NCI-H2081 treated with DMSO at 0.1 percent for 48 hours (cell line): ENCODE data around the gene HAUS7.

Experiments
- DNase-seq: peaks from one replicate; lab custom pipeline; 2025; lab: John Stamatoyannopoulos, UW

The HAUS7 gene

GRCh38 chrX:153499341-153499740 is 29.0 kb upstream of the HAUS7 start:
- no peak for DNase-seq

- DNase-seq, result no peak
Observed at GRCh38 chrX:153498453-153498852, 28.1 kb upstream of the HAUS7 start.

GRCh38 chrX:153496590-153496959 is 26.2 kb upstream of the HAUS7 start:
- DNase-seq, result no peak

- DNase-seq, result no peak
Observed at GRCh38 chrX:153495903-153496589, 25.7 kb upstream of the HAUS7 start.

DNA sequence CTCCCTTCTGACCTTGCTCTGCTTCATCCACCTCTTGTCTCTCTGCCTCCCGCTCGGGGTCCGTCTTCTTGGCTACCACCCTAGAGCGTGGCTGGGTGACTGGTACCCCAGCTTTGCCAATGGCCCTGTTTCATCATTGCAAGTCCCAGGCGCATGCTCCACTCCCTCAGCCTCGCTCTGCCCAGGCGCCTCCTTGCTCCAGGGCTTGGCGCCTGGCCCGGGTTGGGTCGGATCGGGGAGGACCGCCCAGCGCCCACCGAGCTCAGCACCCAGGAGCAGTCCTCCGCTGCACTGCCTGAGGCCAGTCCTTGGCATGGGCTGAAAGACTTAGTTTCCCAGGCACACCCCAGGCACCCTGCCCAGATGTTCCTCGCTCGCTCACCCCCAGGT is 25.0 kb upstream of the HAUS7 start:
- no peak for DNase-seq

DNA sequence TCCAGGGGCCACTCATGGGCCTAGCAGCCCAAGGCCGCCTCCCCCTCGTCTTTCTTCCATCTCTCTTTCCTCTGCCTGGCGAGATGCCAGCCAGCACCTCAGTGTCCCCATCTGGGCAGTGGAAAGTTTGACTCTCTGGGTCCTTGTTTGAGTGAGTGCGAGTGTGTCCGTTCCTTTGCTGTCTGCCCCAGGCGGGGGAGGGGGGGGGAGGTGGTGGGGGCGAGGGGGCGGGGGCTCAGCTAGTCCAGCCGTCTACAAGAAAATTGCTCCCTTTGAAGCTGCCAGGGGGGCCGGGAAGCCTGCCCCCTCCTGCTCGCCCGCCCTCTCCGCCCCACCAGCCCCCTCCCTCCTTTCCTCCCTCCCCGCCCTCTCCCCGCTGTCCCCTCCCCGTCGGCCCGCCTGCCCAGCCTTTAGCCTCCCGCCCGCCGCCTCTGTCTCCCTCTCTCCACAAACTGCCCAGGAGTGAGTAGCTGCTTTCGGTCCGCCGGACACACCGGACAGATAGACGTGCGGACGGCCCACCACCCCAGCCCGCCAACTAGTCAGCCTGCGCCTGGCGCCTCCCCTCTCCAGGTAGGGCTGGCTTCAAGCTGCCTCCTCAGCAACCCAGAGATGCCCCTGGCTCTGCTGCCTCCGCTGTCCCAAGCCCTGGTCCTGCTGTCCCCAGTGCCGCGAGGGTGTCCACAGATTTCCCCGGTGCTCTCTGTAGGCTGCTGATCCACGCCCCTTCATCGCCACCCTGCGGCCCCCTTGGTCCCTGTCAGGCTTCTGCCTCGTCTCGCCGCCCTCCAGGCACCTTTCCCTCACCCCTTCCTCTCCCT is 24.4 kb upstream of the HAUS7 start, which contains the start of gene BGN:
Gene BGN, plus strand, starts transcription at position 440 of the 821 bp plus-strand sequence. CDS start 9,652 bp downstream, outside the sequence.
- DNase-seq, result no peak

DNA sequence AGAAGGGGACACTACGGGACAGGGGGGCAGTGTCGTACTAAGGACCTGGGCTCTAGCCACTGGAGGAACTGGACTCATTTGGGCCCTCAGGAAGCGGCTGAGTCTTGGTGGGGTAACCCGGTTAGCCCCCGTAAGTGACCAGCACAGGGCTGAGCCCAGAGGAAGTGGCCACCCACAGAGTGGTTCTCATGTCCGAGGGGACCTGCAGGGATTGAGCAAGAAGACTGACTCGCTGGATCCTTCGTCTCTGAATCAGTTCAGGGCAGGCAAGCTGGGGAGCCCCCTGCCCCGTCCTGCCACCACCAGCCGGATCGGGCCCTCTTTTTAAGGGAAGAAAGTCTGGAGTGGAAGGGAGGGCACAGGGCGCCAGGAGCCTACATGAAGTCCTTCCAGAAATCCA is 23.7 kb upstream of the HAUS7 start:
- no peak for DNase-seq

GRCh38 chrX:153493085-153493484 is 22.7 kb upstream of the HAUS7 start:
- DNase-seq, result no peak

- no peak for DNase-seq
Observed at GRCh38 chrX:153492543-153492942, 22.2 kb upstream of the HAUS7 start.

- DNase-seq, result no peak
Observed at GRCh38 chrX:153491918-153492317, 21.5 kb upstream of the HAUS7 start.

DNA sequence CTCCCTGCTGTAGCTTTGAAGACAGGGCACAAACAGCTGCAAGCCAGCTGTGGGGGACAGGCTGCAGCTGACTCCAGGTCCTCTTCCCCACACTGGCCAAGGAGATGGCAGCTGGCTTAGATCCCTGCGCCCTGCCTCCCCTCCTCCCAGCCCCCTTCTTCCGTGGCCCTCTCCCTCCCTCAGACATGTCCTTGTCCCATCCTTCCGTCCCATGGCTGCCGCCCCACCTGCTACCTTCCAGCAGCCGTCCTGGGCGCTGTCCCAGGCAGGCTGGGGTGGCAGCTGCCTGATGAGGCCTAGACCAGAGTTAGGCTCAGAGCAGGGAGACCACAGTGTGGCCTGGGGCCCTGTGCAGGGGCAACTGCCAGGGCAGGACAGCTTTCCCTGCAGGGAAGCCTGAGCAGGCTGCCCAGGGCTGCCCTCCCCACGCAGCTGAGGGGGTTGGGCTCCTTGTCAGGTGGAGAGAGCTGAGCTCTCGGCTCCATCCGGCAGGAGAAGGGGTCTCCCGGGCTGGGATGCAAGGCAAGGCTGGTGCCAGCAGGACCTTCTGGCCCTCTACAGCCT is 21.1 kb upstream of the HAUS7 start:
- DNase-seq, result no peak

GRCh38 chrX:153490217-153490930 is 20.0 kb upstream of the HAUS7 start:
- no peak for DNase-seq

DNA sequence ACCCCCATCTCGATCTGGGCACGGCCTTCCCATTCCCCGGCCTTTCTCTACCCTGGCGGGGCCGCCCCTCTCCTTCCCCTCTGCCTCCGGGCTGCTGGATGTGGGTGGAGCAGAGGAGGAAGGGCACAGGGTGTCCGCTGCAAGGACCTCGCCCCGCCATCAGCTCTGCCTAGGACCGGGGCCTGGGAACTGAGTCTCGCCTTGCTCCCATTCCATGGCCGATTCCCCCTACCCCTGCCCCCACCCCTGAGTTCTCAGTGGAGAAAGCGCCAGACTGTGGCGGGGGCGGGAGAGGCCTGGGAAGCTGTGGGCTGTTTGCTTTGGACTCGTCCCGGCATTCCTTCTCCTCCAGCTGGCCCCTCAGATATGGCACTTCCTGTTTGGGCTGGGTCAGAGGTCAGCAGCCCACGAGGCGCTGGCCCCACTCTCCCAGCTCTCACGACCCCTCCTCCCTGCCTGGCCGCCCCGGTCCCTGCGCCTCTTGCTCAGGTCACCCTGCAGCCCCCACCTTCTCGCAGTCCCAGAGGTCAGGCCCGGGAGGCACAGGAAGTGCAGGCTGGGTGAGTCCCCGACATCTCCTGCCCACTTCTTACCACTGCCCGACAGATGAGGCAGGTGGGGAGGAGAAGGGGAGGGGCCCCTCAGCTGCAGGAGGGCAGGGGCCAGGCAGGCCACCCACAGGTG is 18.0 kb upstream of the HAUS7 start:
- no peak for DNase-seq

- no peak for DNase-seq
Observed at GRCh38 chrX:153487590-153488071, 17.3 kb upstream of the HAUS7 start.

DNA sequence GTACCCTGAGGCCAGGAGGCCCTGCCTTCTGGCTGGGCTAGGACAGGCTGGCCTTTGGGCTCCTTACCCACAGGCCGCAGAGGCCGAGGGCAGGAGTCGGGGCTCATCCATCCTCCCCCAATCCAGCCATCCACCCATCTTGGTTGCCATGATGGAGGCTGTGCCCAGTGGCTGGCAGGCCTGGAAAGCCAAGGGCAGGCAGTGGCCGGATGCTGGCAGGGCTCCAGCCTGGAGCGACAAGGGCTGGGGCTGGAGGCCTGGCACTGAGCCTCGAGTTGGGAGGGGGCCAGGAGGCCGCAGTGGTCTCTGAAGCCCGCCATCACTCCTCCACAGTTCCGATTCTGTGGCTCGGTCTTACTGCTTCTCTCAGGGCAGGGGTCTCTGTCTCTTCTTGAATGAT is 15.8 kb upstream of the HAUS7 start:
- DNase-seq, result no peak

DNA sequence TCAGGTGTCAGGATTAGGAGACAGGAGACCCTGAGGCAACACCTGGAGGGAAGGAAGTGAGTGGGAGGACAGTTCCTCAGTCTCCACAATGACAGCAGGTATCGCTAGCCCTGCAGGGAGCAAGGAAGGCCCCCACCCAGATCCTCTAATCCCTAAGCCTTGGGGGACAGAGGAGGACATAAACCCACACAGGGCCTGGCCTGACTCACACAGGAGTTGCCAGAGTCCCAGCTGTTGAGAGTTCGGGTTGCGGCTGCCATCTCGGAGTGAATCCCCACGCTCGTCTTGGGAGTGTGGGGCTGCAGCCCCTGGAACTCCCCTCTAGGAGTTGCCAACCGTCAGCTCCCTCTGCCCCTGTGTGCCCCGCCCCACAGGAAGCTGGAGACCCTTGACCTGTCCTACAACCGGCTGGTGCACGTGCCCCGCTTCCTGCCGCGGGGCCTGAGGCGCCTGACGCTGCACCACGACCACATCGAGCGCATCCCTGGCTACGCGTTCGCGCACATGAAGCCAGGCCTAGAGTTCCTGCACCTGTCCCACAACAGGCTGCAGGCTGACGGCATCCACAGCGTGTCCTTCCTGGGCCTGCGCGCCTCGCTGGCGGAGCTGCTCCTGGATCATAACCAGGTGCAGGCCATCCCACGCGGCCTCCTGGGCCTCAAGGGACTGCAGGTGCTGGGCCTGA is 15.2 kb upstream of the HAUS7 start:
- DNase-seq, result no peak

GRCh38 chrX:153482376-153483015 is 12.1 kb upstream of the HAUS7 start:
- no peak for DNase-seq

DNA sequence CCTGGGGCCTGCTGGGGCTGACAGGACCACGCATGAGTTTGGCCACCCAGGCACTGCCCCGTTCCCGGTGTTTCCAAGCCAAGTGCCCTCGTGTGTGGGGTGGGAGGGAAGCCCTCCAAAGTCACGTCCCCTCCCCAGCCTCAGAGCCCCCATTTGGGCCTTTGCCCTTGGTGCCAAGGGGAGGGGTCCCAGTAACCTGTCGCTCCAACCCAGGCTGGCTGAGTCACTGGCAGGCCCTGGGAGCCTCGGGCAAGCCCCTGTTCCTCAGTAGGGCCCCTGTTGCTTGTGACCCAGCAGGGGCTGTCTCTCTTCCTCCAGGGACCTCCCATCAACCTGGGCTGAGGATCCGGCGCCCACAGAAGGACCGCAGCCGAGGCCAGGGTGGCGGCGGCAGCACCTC is 10.7 kb upstream of the HAUS7 start:
- no peak for DNase-seq

DNA sequence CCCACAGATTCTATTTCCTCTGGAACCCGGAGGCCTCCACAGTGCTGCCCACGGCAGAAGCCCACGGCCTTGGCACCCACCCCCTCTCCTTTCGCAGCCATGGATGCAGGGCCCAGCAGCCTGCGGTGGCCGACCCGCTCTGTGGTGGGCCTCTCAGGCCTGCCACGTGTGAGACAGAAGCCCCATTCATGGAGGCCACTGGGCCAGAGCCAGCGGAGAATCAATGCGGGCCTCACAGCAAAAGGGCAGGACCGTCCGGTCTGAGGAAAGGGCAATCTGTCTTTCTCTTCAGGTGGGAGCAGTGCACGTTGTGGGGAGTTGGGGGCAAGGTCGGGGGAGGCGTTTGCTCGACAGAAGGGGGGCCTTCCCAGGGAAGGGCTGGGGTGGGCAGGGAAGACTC is 8.4 kb upstream of the HAUS7 start:
- DNase-seq, result no peak

- DNase-seq, result no peak
Observed at GRCh38 chrX:153477901-153478300, 7.5 kb upstream of the HAUS7 start.

GRCh38 chrX:153477364-153477857 is 7.0 kb upstream of the HAUS7 start:
- DNase-seq, result no peak
